H1 (cell line): ENCODE data around the gene MTMR4. TPM values are rescaled to one million over a fixed set of nuclear protein-coding genes. Genes with fewer than 3 reads are reported as not detected.

ENCODE experiments used
- CTCF ChIA-PET: fragments of 300-600 bp; sonication (Branson Sonifier 250); formaldehyde crosslinking; loops from one replicate; lab custom pipeline; 2021; ENCODE audit not compliant: partially characterized antibody; lab: Charles Lee
- POLR2A ChIA-PET: fragments of 300-600 bp; sonication (Branson Sonifier 250); formaldehyde crosslinking; loops from one replicate; lab custom pipeline; 2021; ENCODE audit warnings: inconsistent platforms; ENCODE audit not compliant: partially characterized antibody; lab: Charles Lee
- DNase-seq, 2 experiments: peaks; one replicate each; pipeline versions ENCODE4 v3.0.0 to v3.0.0-alpha.2; 2010 to 2022; ENCODE audit warnings: low spot score in 2 of 2, low read depth in 1 of 2, mixed read lengths in 1 of 2
- FAIRE-seq: peaks from 2 replicates; lab custom pipeline; 2011; peaks lifted over from hg19 to GRCh38; lab: Jason Lieb, UNC
- H2AFZ ChIP-seq: 2 replicates; pipeline ENCODE4 v1.8.1; 2012; ENCODE audit warnings: low read length, inconsistent platforms
- H2AK5ac ChIP-seq: 2 replicates; pipeline ENCODE4 v1.6.1; 2013; ENCODE audit warnings: low read depth, low read length
- H2BK120ac ChIP-seq: replicated peaks from 2 replicates; pipeline ENCODE3; 2013; ENCODE audit warnings: low read depth, low read length, inconsistent platforms
- H2BK12ac ChIP-seq: 2 replicates; pipeline ENCODE4 v1.6.1; 2013; ENCODE audit warnings: low read depth, low read length
- H2BK15ac ChIP-seq: 2 replicates; pipeline ENCODE4 v1.6.1; 2013; ENCODE audit warnings: low read length
- H2BK20ac ChIP-seq: 2 replicates; pipeline ENCODE4 v1.6.1; 2013; ENCODE audit warnings: low read length
- H2BK5ac ChIP-seq: 2 replicates; pipeline ENCODE4 v1.6.1; 2013; ENCODE audit warnings: low read depth, low read length
- H3K14ac ChIP-seq: 2 replicates; pipeline ENCODE4 v1.6.1; 2013; ENCODE audit warnings: inconsistent platforms; ENCODE audit not compliant: insufficient read length
- H3K18ac ChIP-seq: 2 replicates; pipeline ENCODE4 v1.6.1; 2013; ENCODE audit warnings: low read length; ENCODE audit errors: extremely low read depth
- H3K23ac ChIP-seq: 2 replicates; pipeline ENCODE4 v1.6.1; 2013; ENCODE audit warnings: inconsistent platforms; ENCODE audit not compliant: insufficient read length
- H3K23me2 ChIP-seq: 2 replicates; pipeline ENCODE4 v1.6.1; 2013; ENCODE audit warnings: low read depth, low read length
- H3K27ac ChIP-seq: 2 replicates; pipeline ENCODE4 v1.6.1; 2011; ENCODE audit warnings: low read depth, low read length, inconsistent platforms
- H3K27me3 ChIP-seq, 4 experiments: replicated peaks in 1 of 4; 1 replicate in 1 of 4; 2 replicates in 3 of 4; pipeline versions ENCODE4 v1.6.1 to v1.8.1; 2011 to 2013; ENCODE audit warnings: low read length in 3 of 4, mild to moderate bottlenecking in 3 of 4, inconsistent platforms in 2 of 4, mixed read lengths in 2 of 4, moderate library complexity in 1 of 4; ENCODE audit not compliant: control insufficient read depth in 3 of 4, insufficient read depth in 3 of 4; ENCODE audit errors: extremely low read depth in 1 of 4
- H3K36me3 ChIP-seq, 4 experiments: 2 replicates each; pipeline versions ENCODE4 v1.6.1 to v1.8.1; 2011 to 2013; ENCODE audit warnings: mild to moderate bottlenecking in 4 of 4, low read length in 3 of 4, moderate library complexity in 2 of 4, control low read depth in 1 of 4, inconsistent platforms in 1 of 4; ENCODE audit not compliant: insufficient read depth in 4 of 4, control insufficient read depth in 2 of 4
- H3K4ac ChIP-seq: replicated peaks from 2 replicates; pipeline ENCODE3; 2013; ENCODE audit warnings: low read length, low read depth, mixed read lengths, inconsistent platforms; ENCODE audit not compliant: insufficient read length
- H3K4me1 ChIP-seq, 4 experiments: replicated peaks in 1 of 4; 1 replicate in 1 of 4; 2 replicates in 3 of 4; pipeline versions ENCODE4 v1.6.1 to v1.8.1; 2011 to 2013; ENCODE audit warnings: low read length in 3 of 4, inconsistent platforms in 2 of 4, mixed read lengths in 1 of 4; ENCODE audit not compliant: insufficient read depth in 4 of 4, control insufficient read depth in 3 of 4
- H3K4me2 ChIP-seq, 2 experiments: 2 replicates each; pipeline versions ENCODE4 v1.6.1 to v1.8.1; 2011 to 2013; ENCODE audit warnings: low read depth in 2 of 2, low read length in 2 of 2, control low read depth in 1 of 2, inconsistent platforms in 1 of 2, mild to moderate bottlenecking in 1 of 2; ENCODE audit not compliant: insufficient read depth in 1 of 2
- H3K4me3 ChIP-seq, 4 experiments: fragments of 200-600, 300-600 bp in 1 of 4; sonication (generic), shearing (Covaris generic), sonication (Bioruptor Twin) in 1 of 4; 2 replicates each; pipeline versions ENCODE4 v1.5.1 to v1.8.1; 2011 to 2016; ENCODE audit warnings: low read length in 4 of 4, low read depth in 3 of 4, control low read depth in 2 of 4, inconsistent platforms in 2 of 4, mild to moderate bottlenecking in 2 of 4, mixed read lengths in 1 of 4, moderate library complexity in 1 of 4; ENCODE audit not compliant: insufficient read depth in 2 of 4; ENCODE audit errors: extremely low read depth in 1 of 4
- H3K56ac ChIP-seq: replicated peaks from 2 replicates; pipeline ENCODE3; 2013; ENCODE audit warnings: low read depth, mild to moderate bottlenecking, mixed read lengths, low read length, inconsistent platforms; ENCODE audit not compliant: insufficient read length
- H3K79me1 ChIP-seq: 2 replicates; pipeline ENCODE4 v1.6.1; 2013; ENCODE audit warnings: low read depth, low read length, control low read depth
- H3K79me2 ChIP-seq, 2 experiments: 2 replicates each; pipeline versions ENCODE4 v1.6.1 to v1.8.1; 2012 to 2013; ENCODE audit warnings: low read length in 2 of 2, mild to moderate bottlenecking in 2 of 2, inconsistent platforms in 1 of 2; ENCODE audit not compliant: insufficient read depth in 2 of 2, control insufficient read depth in 1 of 2
- H3K9ac ChIP-seq, 4 experiments: replicated peaks in 1 of 4; 1 replicate in 1 of 4; 2 replicates in 3 of 4; pipeline versions ENCODE4 v1.6.1 to v1.8.1; 2011 to 2013; ENCODE audit warnings: low read depth in 3 of 4, low read length in 3 of 4, control low read depth in 2 of 4, mild to moderate bottlenecking in 2 of 4, moderate library complexity in 2 of 4, inconsistent platforms in 1 of 4; ENCODE audit errors: extremely low read depth in 1 of 4
- H3K9me3 ChIP-seq, 2 experiments: 2 replicates each; pipeline versions ENCODE4 v1.6.1 to v1.8.1; 2012 to 2013; ENCODE audit warnings: mild to moderate bottlenecking in 2 of 2, moderate library complexity in 2 of 2, control low read depth in 1 of 2, inconsistent platforms in 1 of 2, low read depth in 1 of 2, low read length in 1 of 2, mixed read lengths in 1 of 2; ENCODE audit not compliant: insufficient read depth in 2 of 2
- H4K20me1 ChIP-seq, 2 experiments: replicated peaks in 1 of 2; 2 replicates each; pipeline versions ENCODE3 to v1.8.1; 2011 to 2013; ENCODE audit warnings: inconsistent platforms in 2 of 2, low read length in 2 of 2, mild to moderate bottlenecking in 1 of 2; ENCODE audit not compliant: insufficient read depth in 2 of 2, control insufficient read depth in 1 of 2
- H4K5ac ChIP-seq: 2 replicates; pipeline ENCODE4 v1.6.1; 2013; ENCODE audit warnings: low read length, low read depth, mixed read lengths, inconsistent platforms; ENCODE audit not compliant: insufficient read length
- H4K8ac ChIP-seq: 2 replicates; pipeline ENCODE4 v1.8.0; 2013; ENCODE audit warnings: mild to moderate bottlenecking, moderate library complexity, low read length, inconsistent platforms; ENCODE audit not compliant: insufficient read depth; ENCODE audit errors: extremely low read depth
- H4K91ac ChIP-seq: replicated peaks from 2 replicates; pipeline ENCODE3; 2013; ENCODE audit warnings: low read length, mixed read lengths, inconsistent platforms; ENCODE audit not compliant: insufficient read length
- CBX5 ChIP-seq: fragments of 300-800, 300-1000 bp; sonication (generic); IDR thresholded peaks from 2 replicates; pipeline ENCODE4 v1.7.1; 2016; ENCODE audit warnings: antibody characterized with exemption, low read length, low read depth
- CREB1 ChIP-seq: IDR thresholded peaks from 2 replicates; pipeline ENCODE4 v1.6.1; 2012; ENCODE audit warnings: inconsistent platforms
- NANOG ChIP-seq: IDR thresholded peaks from 2 replicates; pipeline ENCODE4 v1.6.1; 2011; ENCODE audit warnings: low read length, low read depth, mild to moderate bottlenecking, inconsistent platforms; ENCODE audit not compliant: insufficient read depth, poor library complexity, severe bottlenecking
- PHF8 ChIP-seq: fragments of 200-600 bp; sonication (generic); conservative IDR thresholded peaks from 2 replicates; pipeline ENCODE4 v1.7.1; 2012; ENCODE audit warnings: low read depth, mild to moderate bottlenecking, inconsistent platforms, low read length, moderate library complexity
- POLR2A ChIP-seq, 2 experiments: IDR thresholded peaks; 1 replicate in 1 of 2; 2 replicates in 1 of 2; pipeline ENCODE4 v1.6.1; 2011; ENCODE audit warnings: low read depth in 2 of 2, low read length in 2 of 2, mild to moderate bottlenecking in 2 of 2; ENCODE audit errors: control extremely low read depth in 1 of 2
- POU5F1 ChIP-seq: IDR thresholded peaks from 2 replicates; pipeline ENCODE4 v1.6.1; 2011; ENCODE audit warnings: low read depth, mild to moderate bottlenecking, low read length, moderate library complexity
- RXRA ChIP-seq: IDR thresholded peaks from 2 replicates; pipeline ENCODE4 v1.6.1; 2011; ENCODE audit warnings: low read depth, mild to moderate bottlenecking, low read length, moderate library complexity; ENCODE audit not compliant: insufficient read depth
- TEAD4 ChIP-seq: IDR thresholded peaks from 2 replicates; pipeline ENCODE4 v1.6.1; 2012; ENCODE audit warnings: low read depth, low read length, inconsistent platforms, mixed read lengths
- WGBS, 2 experiments: shearing (Covaris generic) in 1 of 2; methylation state at CpG; one replicate each; pipeline versions ENCODE4 v1.1.6 to v1.1.7; 2013 to 2015; ENCODE audit warnings: low lambda C conversion rate in 2 of 2, mixed read lengths in 2 of 2, inconsistent platforms in 1 of 2, low coverage in 1 of 2, missing lambda C conversion rate in 1 of 2; ENCODE audit not compliant: insufficient replicate concordance in 2 of 2, insufficient coverage in 1 of 2, insufficient read length in 1 of 2; ENCODE audit errors: extremely low coverage in 1 of 2, missing lambda C conversion rate in 1 of 2; 5-methylcytosine and 5-hydroxymethylcytosine counted together
- polyA plus RNA-seq, 7 experiments: library from polyadenylated mRNA; depleted of rRNA in 3 of 7; stranded (reverse) in 5 of 7; unstranded in 2 of 7; fragments of >200 nt in 5 of 7; fragments of 200-250 nt in 2 of 7; gene quantifications; 1 replicate in 5 of 7; 2 replicates in 1 of 7; 4 replicates in 1 of 7; pipeline versions ENCODE4 v1.2.1 to v1.2.3, GENCODE V29; 2011 to 2013; ENCODE audit warnings: missing spikeins in 2 of 7, mixed read lengths in 2 of 7
- total RNA-seq: library from RNA; stranded (reverse); fragmentation: NEBNext Ultra II Directional; extraction: Animal tissue kit (Norgen Biotek cat#: 25700); gene quantifications from 2 replicates; pipeline ENCODE4 v1.2.1, GENCODE V29; 2021
- TF ChIP-seq, protein P1 (sequence below), 3 experiments: IDR thresholded peaks; 1 replicate in 2 of 3; 2 replicates in 1 of 3; pipeline versions ENCODE4 v1.5.1 to v1.6.1; 2011; ENCODE audit warnings: low read length in 3 of 3, mild to moderate bottlenecking in 3 of 3, inconsistent platforms in 2 of 3, low read depth in 1 of 3, moderate library complexity in 1 of 3; ENCODE audit not compliant: insufficient read depth in 1 of 3; ENCODE audit errors: control extremely low read depth in 1 of 3
- TF ChIP-seq, protein P2 (sequence below): IDR thresholded peaks from 2 replicates; pipeline ENCODE4 v1.6.1; 2011; ENCODE audit warnings: low read length, improper control_type of control experiment

MTMR4 gene
- total and polyA plus RNA-seq, 2 of the 8 experiments (the other 6 are each of a cell fraction or from before 2014, with no cell fraction given), result 15.9 to 39.2 TPM

DNA sequence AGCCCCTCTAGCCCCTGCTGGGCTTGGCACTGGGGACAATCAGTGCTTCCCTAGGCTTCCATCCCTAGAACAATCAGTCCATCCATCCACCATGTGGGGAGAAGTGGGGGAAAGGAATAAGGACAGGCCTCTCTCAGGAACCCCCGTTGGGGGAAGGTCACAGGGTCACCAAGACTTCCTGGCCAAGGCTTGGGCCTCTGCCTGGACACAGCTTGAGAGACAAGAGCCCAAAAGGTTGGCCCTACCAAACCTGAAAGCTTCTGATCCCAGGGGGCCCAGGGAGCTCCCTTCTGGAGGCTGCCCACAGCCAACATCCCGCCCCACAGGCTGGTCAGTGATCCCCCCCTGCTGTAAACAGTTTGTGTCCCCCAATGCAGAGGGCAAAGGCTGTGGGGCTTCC, 16.2 kb upstream of the MTMR4 start:
- peak overlapping the region in 1 of 4 experiments; percentile 90; a peak in 1 of 8 replicates for H3K4me3 ChIP-seq
- no peak overlapping the region for H2AFZ ChIP-seq
- no peak overlapping the region for H3K23ac ChIP-seq
- FAIRE-seq, result no peak
- no peak overlapping the region for H3K56ac ChIP-seq
- H3K14ac ChIP-seq, result no peak overlapping the region
- H3K79me2 ChIP-seq, result no peaks in the 10 kb centered on the region
- H3K27me3 ChIP-seq, result peaks cover 0 to 6% (median 4%) of the 10 kb centered on the region in 4 experiments; a peak in 5 of 7 replicates
- H2BK15ac ChIP-seq, result 0 out of 2 replicates have a peak overlapping the region, but pooled peaks have one; percentile 46
- H4K8ac ChIP-seq, result no peak overlapping the region
- no peak overlapping the region for H3K4ac ChIP-seq
- H2BK20ac ChIP-seq, result no peak overlapping the region
- peaks cover 7 to 20% (median 9%) of the 10 kb centered on the region in 4 experiments for H3K4me1 ChIP-seq
- ChIA-PET CTCF (interaction anchor here (10.5 to 16.5 kb wide), 2 partner anchors 10 to 12 kb away, joined by 84 to 163 read pairs; a partner anchor contains a TSS), POLR2A (interaction anchor here (1.0 to 6.0 kb wide), 6 partner anchors 8 to 474 kb away, joined by 3 to 32 read pairs (median 18); partner anchors contain the start of gene MTMR4)
- no peaks in the 10 kb centered on the region for H3K9me3 ChIP-seq
- H2BK12ac ChIP-seq, result no peak overlapping the region
- no peak overlapping the region for H3K18ac ChIP-seq
- no peak for DNase-seq
- no peak overlapping the region for H3K9ac ChIP-seq
- no peak overlapping the region for H2BK120ac ChIP-seq
- no peaks in the 10 kb centered on the region for H4K20me1 ChIP-seq
- H3K36me3 ChIP-seq, result no peaks in the 10 kb centered on the region
- 84% methylated on average over 2 of the region's 2 CpGs; no CpG with 5 or more reads in 1 of the 2 experiments for WGBS, 2 experiments
- no peak overlapping the region for H4K91ac ChIP-seq
- no peak overlapping the region; the same call in 1 of the 2 replicates for H2BK5ac ChIP-seq
- H4K5ac ChIP-seq, result no peak overlapping the region
- peaks cover 12% of the 10 kb centered on the region for H3K23me2 ChIP-seq
- peak overlapping the region; percentile 89 to 98; a peak in 3 of 4 replicates for H3K4me2 ChIP-seq
- no peaks in the 10 kb centered on the region for H3K79me1 ChIP-seq
- H3K27ac ChIP-seq, result no peak overlapping the region
- H2AK5ac ChIP-seq, result no peak overlapping the region
- TF ChIP-seq, protein P1, sequence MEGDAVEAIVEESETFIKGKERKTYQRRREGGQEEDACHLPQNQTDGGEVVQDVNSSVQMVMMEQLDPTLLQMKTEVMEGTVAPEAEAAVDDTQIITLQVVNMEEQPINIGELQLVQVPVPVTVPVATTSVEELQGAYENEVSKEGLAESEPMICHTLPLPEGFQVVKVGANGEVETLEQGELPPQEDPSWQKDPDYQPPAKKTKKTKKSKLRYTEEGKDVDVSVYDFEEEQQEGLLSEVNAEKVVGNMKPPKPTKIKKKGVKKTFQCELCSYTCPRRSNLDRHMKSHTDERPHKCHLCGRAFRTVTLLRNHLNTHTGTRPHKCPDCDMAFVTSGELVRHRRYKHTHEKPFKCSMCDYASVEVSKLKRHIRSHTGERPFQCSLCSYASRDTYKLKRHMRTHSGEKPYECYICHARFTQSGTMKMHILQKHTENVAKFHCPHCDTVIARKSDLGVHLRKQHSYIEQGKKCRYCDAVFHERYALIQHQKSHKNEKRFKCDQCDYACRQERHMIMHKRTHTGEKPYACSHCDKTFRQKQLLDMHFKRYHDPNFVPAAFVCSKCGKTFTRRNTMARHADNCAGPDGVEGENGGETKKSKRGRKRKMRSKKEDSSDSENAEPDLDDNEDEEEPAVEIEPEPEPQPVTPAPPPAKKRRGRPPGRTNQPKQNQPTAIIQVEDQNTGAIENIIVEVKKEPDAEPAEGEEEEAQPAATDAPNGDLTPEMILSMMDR (IDR thresholded peaks at IDR 0.05; ENCODE audit: control extremely low read depth in 1 of 3, insufficient read depth in 1 of 3, low read depth in 1 of 3, low read length in 3 of 3), result no peak
- no peak for TF ChIP-seq CBX5
- TF ChIP-seq NANOG, result no peak
- TF ChIP-seq CREB1, result no peak
- no peak for TF ChIP-seq PHF8
- no peak for TF ChIP-seq POLR2A (IDR thresholded peaks at IDR 0.05; ENCODE audit: control extremely low read depth in 1 of 2, low read depth in 2 of 2, low read length in 2 of 2)
- TF ChIP-seq POU5F1, result no peak
- no peak for TF ChIP-seq TEAD4
- TF ChIP-seq RXRA, result no peak
- TF ChIP-seq, protein P2, sequence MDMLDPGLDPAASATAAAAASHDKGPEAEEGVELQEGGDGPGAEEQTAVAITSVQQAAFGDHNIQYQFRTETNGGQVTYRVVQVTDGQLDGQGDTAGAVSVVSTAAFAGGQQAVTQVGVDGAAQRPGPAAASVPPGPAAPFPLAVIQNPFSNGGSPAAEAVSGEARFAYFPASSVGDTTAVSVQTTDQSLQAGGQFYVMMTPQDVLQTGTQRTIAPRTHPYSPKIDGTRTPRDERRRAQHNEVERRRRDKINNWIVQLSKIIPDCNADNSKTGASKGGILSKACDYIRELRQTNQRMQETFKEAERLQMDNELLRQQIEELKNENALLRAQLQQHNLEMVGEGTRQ, result no peak
